GM18526 (cell line): Measurements from ENCODE around the gene SYN1.

ENCODE experiments used
- POLR2A ChIP-seq: IDR thresholded peaks from 3 replicates; pipeline ENCODE4 v1.6.1; 2011; ENCODE audit not compliant: insufficient read length; ENCODE audit errors: extremely low read depth

SYN1 gene

GRCh38 chrX:47619486-47620302, at the start of gene SYN1:
Gene SYN1, minus strand, starts transcription at chrX:47619857. Its CDS starts 129 bp downstream, at chrX:47619728.
- TF ChIP-seq POLR2A: no peak

GRCh38 chrX:47664737-47665136, 45.1 kb upstream of the SYN1 start:
- no peak for TF ChIP-seq POLR2A

- no peak for TF ChIP-seq POLR2A
These were observed 42.5 kb upstream of the SYN1 start for GRCh38 chrX:47662144-47662657.

GRCh38 chrX:47661539-47661938, 41.9 kb upstream of the SYN1 start:
- TF ChIP-seq POLR2A: no peak

- TF ChIP-seq POLR2A: no peak
These were observed 39.7 kb upstream of the SYN1 start for GRCh38 chrX:47659421-47659726.

- peak; percentile 54 for TF ChIP-seq POLR2A
These were observed 39.2 kb upstream of the SYN1 start, which contains the start of gene UXT for GRCh38 chrX:47658684-47659420. Gene UXT, minus strand, starts transcription at chrX:47659180. Its CDS starts 253 bp downstream, at chrX:47658927.

- no peak for TF ChIP-seq POLR2A
These were observed 38.6 kb upstream of the SYN1 start for GRCh38 chrX:47658301-47658683.

GRCh38 chrX:47651043-47651905, 31.6 kb upstream of the SYN1 start:
- TF ChIP-seq POLR2A: no peak

DNA sequence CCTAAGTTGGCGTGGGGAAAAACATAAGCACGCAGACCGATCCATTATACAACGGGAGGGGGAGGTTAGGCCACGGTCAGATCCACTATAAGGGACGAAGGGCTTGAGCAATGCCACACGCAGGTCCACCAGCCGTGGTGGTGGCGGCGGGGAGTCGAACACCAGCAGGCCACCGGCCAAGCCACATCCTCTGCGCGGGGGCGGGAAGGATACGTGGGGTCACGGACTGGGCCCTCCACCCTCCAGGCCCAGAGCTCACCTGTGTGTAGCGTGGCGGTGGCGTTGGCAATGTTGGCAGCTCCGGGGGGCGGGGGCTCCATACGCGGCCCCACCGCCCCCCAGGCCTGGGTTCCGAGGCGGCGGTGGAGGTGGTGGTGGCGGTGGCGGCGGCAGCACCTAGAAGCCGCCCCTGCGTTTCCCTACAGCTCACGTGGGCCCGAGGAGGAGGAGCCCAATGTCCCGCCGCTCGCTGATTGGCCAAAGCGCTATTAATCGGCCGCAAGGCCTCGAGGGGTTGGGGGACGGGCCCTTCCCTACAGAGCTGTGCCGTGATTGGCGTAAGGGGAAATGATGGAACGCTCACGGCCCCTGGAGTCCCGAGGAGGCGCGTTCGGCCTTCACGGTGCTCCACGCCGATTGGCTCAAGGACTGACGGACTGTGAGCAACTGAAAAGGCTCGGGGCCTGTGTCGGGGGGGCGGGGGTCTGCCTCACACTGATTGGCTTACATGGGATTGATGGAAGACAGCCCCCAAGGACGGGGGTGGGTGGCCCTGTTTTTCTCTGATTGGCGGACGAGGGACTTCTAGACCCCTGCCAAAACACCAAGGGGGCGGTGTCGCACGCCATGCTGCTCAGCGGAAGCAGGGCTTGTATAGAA, 30.7 kb upstream of the SYN1 start, which contains the start of gene ELK1:
TSS of gene ELK1 (minus strand) at position 400 of the 879 bp plus-strand sequence. CDS start 9,122 bp downstream, outside the sequence.
- peak; percentile 56 for TF ChIP-seq POLR2A

DNA sequence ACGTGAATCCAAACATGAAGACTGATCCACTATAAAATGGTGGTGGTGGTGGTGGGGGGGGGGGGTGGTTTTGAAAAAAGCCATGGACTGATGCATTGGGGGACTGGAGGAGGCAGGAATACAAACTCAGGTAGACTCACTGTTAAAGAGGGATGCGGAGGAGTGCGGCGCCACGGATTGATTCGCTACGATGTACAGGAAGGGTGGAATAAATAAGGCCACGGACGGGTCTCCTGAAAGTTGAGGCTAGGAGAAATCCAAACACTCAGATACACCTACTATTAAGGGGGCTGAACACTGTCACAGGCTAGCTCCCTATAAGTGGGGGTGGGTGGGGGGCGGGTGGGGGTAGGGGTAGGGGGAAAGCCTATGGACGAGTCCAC, 30.1 kb upstream of the SYN1 start:
- TF ChIP-seq POLR2A: no peak

DNA sequence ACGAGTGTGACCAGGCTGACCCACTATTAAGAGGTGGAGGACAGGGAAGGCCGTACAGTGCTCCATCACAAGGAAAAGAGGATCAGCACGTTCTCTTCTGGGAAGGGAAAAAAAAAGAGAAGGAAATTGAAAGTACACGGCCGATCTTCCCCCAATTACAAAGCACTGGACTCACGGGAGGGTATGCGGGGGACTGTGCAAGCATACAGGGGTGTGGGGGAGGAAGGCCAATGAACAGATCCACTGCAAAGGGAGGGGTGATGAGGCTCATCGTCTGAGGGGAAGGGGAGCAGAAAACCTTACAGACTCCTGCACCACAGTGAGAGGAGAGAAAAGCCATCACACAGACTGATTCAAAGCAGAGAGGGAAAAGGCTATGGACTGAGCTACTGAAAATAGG, 29.6 kb upstream of the SYN1 start:
- no peak for TF ChIP-seq POLR2A

DNA sequence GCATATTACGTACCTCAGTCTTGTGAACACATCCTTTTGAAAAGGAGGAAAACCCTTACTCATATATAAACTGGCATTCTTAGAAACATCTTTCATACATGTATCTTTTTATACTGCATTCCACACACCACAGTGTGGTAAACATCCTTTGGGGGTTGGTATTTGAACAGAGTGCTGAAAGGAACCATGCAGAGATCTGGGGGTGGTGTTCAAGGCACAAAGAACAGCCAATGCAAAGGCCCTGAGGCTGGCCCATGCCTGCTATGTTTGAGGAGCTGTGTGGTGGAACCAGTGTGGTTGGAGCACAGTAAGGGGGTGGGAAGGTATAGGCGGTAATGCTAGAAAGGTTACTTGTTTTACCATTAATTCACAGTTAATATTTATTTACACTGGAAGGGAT, 28.7 kb upstream of the SYN1 start:
- no peak for TF ChIP-seq POLR2A

DNA sequence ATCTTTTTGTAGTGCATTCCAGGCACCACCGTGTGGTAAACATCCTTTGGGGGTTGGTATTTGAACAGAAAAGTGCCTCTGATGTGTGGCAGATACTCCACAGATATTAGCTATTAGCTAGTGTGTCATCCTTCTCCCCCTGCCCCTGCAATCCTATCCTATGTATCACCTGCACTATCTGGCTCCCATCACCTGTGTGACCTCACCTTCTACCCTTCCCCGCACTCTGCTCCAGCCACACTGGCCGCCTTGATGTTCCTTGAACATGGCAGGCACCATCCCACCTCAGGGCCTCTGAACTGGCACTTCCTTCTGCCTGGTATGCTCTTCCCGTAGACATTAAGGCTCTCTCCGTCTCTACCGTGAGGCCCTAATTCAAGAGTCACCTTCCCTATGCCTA, 27.0 kb upstream of the SYN1 start:
- no peak for TF ChIP-seq POLR2A

DNA sequence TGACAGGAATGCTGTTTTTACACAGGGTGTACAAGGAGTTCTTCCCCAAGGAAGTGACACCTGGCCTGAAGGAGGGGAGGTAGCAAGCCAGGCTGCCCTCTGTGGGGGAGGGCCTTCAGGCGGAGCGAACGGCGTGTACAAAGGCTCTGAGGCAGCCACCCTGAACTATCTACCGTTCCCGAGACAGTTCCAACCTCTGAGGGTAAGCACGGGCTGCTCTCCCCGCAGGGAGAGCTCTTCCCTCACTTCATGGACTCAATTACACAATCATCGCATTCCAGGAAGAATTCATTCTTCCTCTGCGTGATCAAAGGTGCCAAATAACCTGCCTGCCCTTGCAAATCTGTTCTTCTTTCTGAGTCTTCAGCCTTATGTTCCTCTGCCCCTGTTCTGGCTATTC, 25.9 kb upstream of the SYN1 start:
- no peak for TF ChIP-seq POLR2A
